Muscle layer of duodenum (tissue), 2 donors: ENCODE results near the gene SHISA2.

Source experiments
- H3K27ac ChIP-seq: one replicate; pipeline ENCODE4 v1.7.0; 2013; ENCODE audit warnings: mild to moderate bottlenecking, low read length
- H3K27me3 ChIP-seq: one replicate; pipeline ENCODE4 v1.7.0; 2013; ENCODE audit warnings: low read depth, mild to moderate bottlenecking, control low read depth, low read length
- H3K36me3 ChIP-seq, 2 donors: one replicate each; pipeline ENCODE4 v1.7.0; 2013; ENCODE audit warnings: low read length in 2 of 2, control low read depth in 1 of 2, mild to moderate bottlenecking in 1 of 2; ENCODE audit not compliant: insufficient read depth in 2 of 2, control insufficient read depth in 1 of 2
- H3K4me1 ChIP-seq, 2 donors: one replicate each; pipeline ENCODE4 v1.7.0; 2013; ENCODE audit warnings: low read length in 2 of 2, mild to moderate bottlenecking in 2 of 2, control low read depth in 1 of 2, moderate library complexity in 1 of 2; ENCODE audit not compliant: insufficient read depth in 2 of 2, control insufficient read depth in 1 of 2
- H3K4me3 ChIP-seq, 2 donors: one replicate each; pipeline ENCODE4 v1.7.0; 2013; ENCODE audit warnings: low read length in 2 of 2, low read depth in 1 of 2, mild to moderate bottlenecking in 1 of 2
- H3K9me3 ChIP-seq, 2 donors: one replicate each; pipeline ENCODE4 v1.7.0; 2013; ENCODE audit warnings: low read length in 2 of 2, control low read depth in 1 of 2, mild to moderate bottlenecking in 1 of 2; ENCODE audit not compliant: control insufficient read depth in 1 of 2
- donor health status: healthy.

Gene SHISA2

GRCh38 chr13:26047040-26047439, 4.8 kb downstream of the SHISA2 start:
- Histone ChIP-seq H3K36me3 (no peaks in the 10 kb centered on the region), H3K27ac (no peak overlapping the region)

DNA sequence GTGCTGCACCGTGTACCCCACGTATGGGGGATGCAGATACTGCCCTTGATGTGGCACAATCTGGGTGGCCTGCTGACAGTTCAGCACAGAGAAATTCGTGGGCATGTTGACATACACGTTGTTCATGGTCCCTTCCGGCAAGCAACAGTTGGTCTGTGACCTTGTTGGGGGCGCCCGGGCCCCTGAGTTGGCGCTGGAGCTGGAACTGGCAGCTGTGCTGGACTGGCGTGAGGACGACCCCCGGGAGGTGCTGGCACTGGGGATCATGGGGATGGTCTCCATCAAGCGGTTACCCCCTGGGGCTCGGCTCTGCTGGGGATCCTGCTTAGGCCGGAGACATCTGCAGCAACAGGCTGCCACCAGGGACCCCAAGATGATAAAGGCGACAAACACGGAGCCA, 5.2 kb downstream of the SHISA2 start:
- Histone ChIP-seq H3K27me3 (peaks cover 27% of the 10 kb centered on the region), H3K9me3 (no peaks in the 10 kb centered on the region), H3K4me1 (peaks cover 0 to 25% of the 10 kb centered on the region in 2 donors), H3K27ac (no peak overlapping the region), H3K4me3 (no peak overlapping the region), H3K36me3 (no peaks in the 10 kb centered on the region)

More at GRCh38 chr13:26047040-26047439, 4.8 kb downstream of the SHISA2 start:
- H3K9me3 ChIP-seq: no peaks in the 10 kb centered on the region
- peaks cover 27% of the 10 kb centered on the region for H3K27me3 ChIP-seq
- peaks cover 0 to 29% of the 10 kb centered on the region in 2 donors for H3K4me1 ChIP-seq
- H3K4me3 ChIP-seq: no peak overlapping the region

GRCh38 chr13:26045142-26045541, 6.7 kb downstream of the SHISA2 start:
- no peak overlapping the region for H3K27ac ChIP-seq
- H3K4me1 ChIP-seq: peaks cover 0 to 10% of the 10 kb centered on the region in 2 donors
- peaks cover 19% of the 10 kb centered on the region for H3K27me3 ChIP-seq
- H3K9me3 ChIP-seq: no peaks in the 10 kb centered on the region
- no peak overlapping the region for H3K4me3 ChIP-seq
- H3K36me3 ChIP-seq: no peaks in the 10 kb centered on the region

- H3K4me1 ChIP-seq: no peaks in the 10 kb centered on the region
- H3K27ac ChIP-seq: no peak overlapping the region
- no peaks in the 10 kb centered on the region for H3K27me3 ChIP-seq
- H3K36me3 ChIP-seq: no peaks in the 10 kb centered on the region
- no peaks in the 10 kb centered on the region for H3K9me3 ChIP-seq
- no peak overlapping the region for H3K4me3 ChIP-seq
Observed at GRCh38 chr13:26042785-26043184, 9.0 kb downstream of the SHISA2 start.

DNA sequence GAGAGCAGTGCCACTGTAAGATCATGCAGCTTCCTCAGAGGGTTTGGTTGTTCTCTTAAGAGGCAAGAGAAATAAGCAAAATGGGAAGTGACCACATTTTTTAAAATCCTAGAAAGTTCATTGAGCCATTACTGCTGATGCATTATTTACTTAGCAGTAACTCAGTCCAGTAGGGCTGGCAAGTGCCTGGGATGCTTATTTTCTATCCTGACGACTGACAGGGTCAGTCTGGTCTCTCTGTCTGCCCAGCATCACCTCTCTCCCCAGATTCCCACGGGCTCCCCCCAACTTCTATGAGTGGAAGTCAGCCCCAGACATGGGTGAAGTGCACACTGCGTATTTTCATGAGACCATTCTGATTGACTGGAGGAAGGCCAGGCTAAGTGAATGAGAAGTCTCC, 10.4 kb downstream of the SHISA2 start:
- no peaks in the 10 kb centered on the region for H3K4me1 ChIP-seq
- H3K36me3 ChIP-seq: no peaks in the 10 kb centered on the region
- no peaks in the 10 kb centered on the region for H3K27me3 ChIP-seq
- H3K27ac ChIP-seq: no peak overlapping the region
- no peak overlapping the region for H3K4me3 ChIP-seq
- H3K9me3 ChIP-seq: no peaks in the 10 kb centered on the region

GRCh38 chr13:26038931-26039475, 12.8 kb downstream of the SHISA2 start:
- H3K4me1 ChIP-seq: no peaks in the 10 kb centered on the region
- no peaks in the 10 kb centered on the region for H3K27me3 ChIP-seq
- no peak overlapping the region for H3K4me3 ChIP-seq
- H3K36me3 ChIP-seq: no peaks in the 10 kb centered on the region
- no peak overlapping the region for H3K27ac ChIP-seq
- H3K9me3 ChIP-seq: no peaks in the 10 kb centered on the region

DNA sequence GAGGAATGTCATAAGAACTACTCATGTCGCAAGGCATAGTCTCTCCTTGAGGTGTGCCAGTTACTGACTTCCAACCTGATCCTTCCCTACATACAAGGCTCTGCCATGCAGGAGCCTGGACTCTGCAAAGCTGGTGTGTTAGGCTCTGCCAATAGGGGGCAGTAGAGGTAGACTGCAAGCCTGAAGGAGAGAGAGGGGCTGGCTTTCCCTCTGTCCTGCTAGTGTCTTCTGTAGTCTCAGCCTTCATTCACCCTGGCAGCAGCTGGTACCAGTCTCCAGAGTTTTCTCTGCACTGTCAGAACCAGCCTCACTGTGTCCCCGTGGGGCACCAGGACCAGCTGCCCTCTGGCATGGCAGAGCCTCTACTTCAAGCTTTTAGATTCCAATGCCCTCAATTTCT, 14.5 kb downstream of the SHISA2 start:
- H3K27ac ChIP-seq: no peak overlapping the region
- H3K4me3 ChIP-seq: no peak overlapping the region
- no peaks in the 10 kb centered on the region for H3K4me1 ChIP-seq
- H3K9me3 ChIP-seq: no peaks in the 10 kb centered on the region
- H3K27me3 ChIP-seq: no peaks in the 10 kb centered on the region
- H3K36me3 ChIP-seq: no peaks in the 10 kb centered on the region

- no peaks in the 10 kb centered on the region for H3K9me3 ChIP-seq
- H3K27ac ChIP-seq: no peak overlapping the region
- no peaks in the 10 kb centered on the region for H3K36me3 ChIP-seq
Observed at GRCh38 chr13:26036383-26036782, 15.4 kb downstream of the SHISA2 start.

GRCh38 chr13:26034018-26034417, 17.8 kb downstream of the SHISA2 start:
- Histone ChIP-seq H3K9me3 (no peaks in the 10 kb centered on the region), H3K4me1 (no peaks in the 10 kb centered on the region), H3K36me3 (no peaks in the 10 kb centered on the region), H3K4me3 (no peak overlapping the region), H3K27me3 (no peaks in the 10 kb centered on the region), H3K27ac (no peak overlapping the region)

More at GRCh38 chr13:26036383-26036782, 15.4 kb downstream of the SHISA2 start:
- no peaks in the 10 kb centered on the region for H3K27me3 ChIP-seq
- H3K4me1 ChIP-seq: no peaks in the 10 kb centered on the region
- no peak overlapping the region for H3K4me3 ChIP-seq

DNA sequence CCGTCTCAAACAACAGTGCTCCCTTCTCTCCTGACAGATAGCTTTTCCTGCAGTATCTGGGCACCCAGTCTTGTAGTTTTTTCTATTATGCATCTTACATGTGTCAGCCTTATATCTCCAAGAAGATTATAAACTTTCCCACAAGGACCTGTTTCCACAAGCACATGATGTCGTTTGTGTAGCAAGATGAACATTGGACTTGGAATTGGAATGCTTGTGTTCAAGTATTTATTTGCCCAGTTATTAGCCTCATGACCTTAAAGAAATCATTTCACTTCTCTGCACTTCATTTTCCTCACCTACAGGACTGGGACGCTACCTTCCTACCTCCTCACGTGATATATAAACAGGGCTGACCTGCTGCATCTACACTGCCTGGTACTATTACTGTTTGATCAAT, 21.5 kb downstream of the SHISA2 start:
- Histone ChIP-seq H3K9me3 (no peaks in the 10 kb centered on the region), H3K27ac (no peak overlapping the region), H3K36me3 (no peaks in the 10 kb centered on the region), H3K4me3 (no peak overlapping the region), H3K4me1 (no peaks in the 10 kb centered on the region), H3K27me3 (no peaks in the 10 kb centered on the region)

GRCh38 chr13:26029581-26030136, 22.2 kb downstream of the SHISA2 start:
- Histone ChIP-seq H3K4me3 (no peak overlapping the region), H3K27ac (no peak overlapping the region), H3K4me1 (no peaks in the 10 kb centered on the region), H3K27me3 (no peaks in the 10 kb centered on the region), H3K9me3 (no peaks in the 10 kb centered on the region), H3K36me3 (no peaks in the 10 kb centered on the region)

DNA sequence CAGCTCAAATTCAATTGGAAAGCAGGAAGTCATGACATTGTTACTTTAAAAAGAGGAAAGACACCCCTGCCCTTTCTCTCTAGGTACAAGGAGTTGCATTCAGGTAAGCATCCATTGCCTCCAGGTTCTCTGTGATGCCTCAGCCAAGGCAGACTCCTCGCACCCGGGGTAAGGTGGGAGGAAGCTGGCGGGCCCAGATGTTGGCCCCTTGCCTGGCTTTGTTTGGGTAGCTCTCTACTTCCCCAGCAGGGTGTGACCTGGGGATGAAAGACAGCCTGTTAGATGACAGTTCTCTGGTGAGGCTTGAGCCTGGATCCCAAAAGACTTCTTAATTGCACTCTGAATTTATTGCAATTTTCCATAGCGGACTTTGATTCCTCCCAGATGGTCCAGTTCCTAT, 25.6 kb downstream of the SHISA2 start:
- no peaks in the 10 kb centered on the region for H3K4me1 ChIP-seq
- no peaks in the 10 kb centered on the region for H3K36me3 ChIP-seq
- no peaks in the 10 kb centered on the region for H3K27me3 ChIP-seq
- H3K27ac ChIP-seq: no peak overlapping the region
- no peaks in the 10 kb centered on the region for H3K9me3 ChIP-seq
- no peak overlapping the region for H3K4me3 ChIP-seq
